Measurements from ENCODE around the gene NT5M. TPM values are rescaled to one million over a fixed set of nuclear protein-coding genes. Genes with fewer than 3 reads are reported as not detected.
"Not testable (repeated sequence)": the region's sequence is repeated elsewhere in the genome, so short reads cannot be mapped to it uniquely, and the experiment has no call there.

NT5M gene
- total RNA-seq, 1 donor from 2014 or later = 1.5 TPM

GRCh38 chr17:17300624-17301568, 2.3 kb upstream of the NT5M start:
- no peaks in the 10 kb centered on the region for H3K27me3 Mint-ChIP-seq (ENCODE audit: low read depth, unreplicated experiment)
- Histone ChIP-seq H3K9ac (ENCODE audit: low read length) (peak overlapping the region; percentile 8), H3K27ac (ENCODE audit: low read depth, low read length) (no peak overlapping the region), H3K79me2 (ENCODE audit: insufficient read depth, low read length) (no peaks in the 10 kb centered on the region), H3K4me2 (ENCODE audit: low read length) (peak overlapping the region; percentile 81), H3K4me3 (ENCODE audit: insufficient read depth, low read depth, low read length) (peak overlapping the region; percentile 39), H3K27me3 (ENCODE audit: insufficient read depth, low read length) (no peaks in the 10 kb centered on the region), H3K36me3 (ENCODE audit: insufficient read depth, low read length) (no peaks in the 10 kb centered on the region), H4K20me1 (ENCODE audit: insufficient read depth, low read length) (no peaks in the 10 kb centered on the region), H3K9me3 (ENCODE audit: insufficient read depth, low read depth, low read length) (no peaks in the 10 kb centered on the region), H2AFZ (ENCODE audit: low read depth, low read length) (peak overlapping the region; percentile 74), H3K4me1 (ENCODE audit: insufficient read depth, low read length) (peaks cover 4% of the 10 kb centered on the region)
- H3K27ac Mint-ChIP-seq (ENCODE audit: unreplicated experiment) = no peak overlapping the region
- peak overlapping the region; percentile 34 for H3K4me3 Mint-ChIP-seq (ENCODE audit: unreplicated experiment)
- H3K9me3 Mint-ChIP-seq (ENCODE audit: unreplicated experiment) = no peaks in the 10 kb centered on the region
- DNase-seq (ENCODE audit: low read depth) (peak; percentile 33), FAIRE-seq (no peak)
- H3K4me1 Mint-ChIP-seq (ENCODE audit: low read depth, unreplicated experiment) = peaks cover 3% of the 10 kb centered on the region
- TF ChIP-seq CTCF (IDR thresholded peaks at IDR 0.05; ENCODE audit: insufficient read depth, low read depth, low read length) (no peak), EZH2 (IDR thresholded peaks at IDR 0.05; ENCODE audit: insufficient read depth, low read length) (no peak)
- H3K36me3 Mint-ChIP-seq (ENCODE audit: low read depth, unreplicated experiment) = peaks cover 2% of the 10 kb centered on the region

GRCh38 chr17:17301659-17302058, 1.5 kb upstream of the NT5M start:
- not testable (repeated sequence) for H3K36me3 Mint-ChIP-seq (ENCODE audit: low read depth, unreplicated experiment); H3K9me3 ChIP-seq (ENCODE audit: insufficient read depth, low read depth, low read length); H3K36me3 ChIP-seq (ENCODE audit: insufficient read depth, low read length); H3K4me1 Mint-ChIP-seq (ENCODE audit: low read depth, unreplicated experiment); H2AFZ ChIP-seq (ENCODE audit: low read depth, low read length); H4K20me1 ChIP-seq (ENCODE audit: insufficient read depth, low read length); H3K27me3 ChIP-seq (ENCODE audit: insufficient read depth, low read length); H3K4me2 ChIP-seq (ENCODE audit: low read length); H3K79me2 ChIP-seq (ENCODE audit: insufficient read depth, low read length); H3K27me3 Mint-ChIP-seq (ENCODE audit: low read depth, unreplicated experiment); H3K9ac ChIP-seq (ENCODE audit: low read length); H3K27ac Mint-ChIP-seq (ENCODE audit: unreplicated experiment); H3K9me3 Mint-ChIP-seq (ENCODE audit: unreplicated experiment); H3K4me3 ChIP-seq (ENCODE audit: insufficient read depth, low read depth, low read length); H3K4me1 ChIP-seq (ENCODE audit: insufficient read depth, low read length); DNase-seq (ENCODE audit: low read depth); FAIRE-seq; H3K27ac ChIP-seq (ENCODE audit: low read depth, low read length); H3K4me3 Mint-ChIP-seq (ENCODE audit: unreplicated experiment)

- peaks cover 3% of the 10 kb centered on the region for H3K4me1 Mint-ChIP-seq (ENCODE audit: low read depth, unreplicated experiment)
These were observed 796 bp downstream of the NT5M start for GRCh38 chr17:17303847-17304490.

More at GRCh38 chr17:17303847-17304490, 796 bp downstream of the NT5M start:
- Histone ChIP-seq H3K36me3 (ENCODE audit: insufficient read depth, low read length) (no peaks in the 10 kb centered on the region), H3K4me3 (ENCODE audit: insufficient read depth, low read depth, low read length) (peak overlapping the region; percentile 49), H4K20me1 (ENCODE audit: insufficient read depth, low read length) (no peaks in the 10 kb centered on the region), H3K4me2 (ENCODE audit: low read length) (peak overlapping the region; percentile 86), H3K79me2 (ENCODE audit: insufficient read depth, low read length) (no peaks in the 10 kb centered on the region), H3K4me1 (ENCODE audit: insufficient read depth, low read length) (peaks cover 4% of the 10 kb centered on the region), H3K9ac (ENCODE audit: low read length) (peak overlapping the region; percentile 60), H3K9me3 (ENCODE audit: insufficient read depth, low read depth, low read length) (no peaks in the 10 kb centered on the region), H3K27ac (ENCODE audit: low read depth, low read length) (no peak overlapping the region), H2AFZ (ENCODE audit: low read depth, low read length) (peak overlapping the region; percentile 73), H3K27me3 (ENCODE audit: insufficient read depth, low read length) (no peaks in the 10 kb centered on the region)
- FAIRE-seq (no peak), DNase-seq (ENCODE audit: low read depth) (no peak)
- Mint-ChIP-seq H3K9me3 (ENCODE audit: unreplicated experiment) (no peaks in the 10 kb centered on the region), H3K4me3 (ENCODE audit: unreplicated experiment) (peak overlapping the region; percentile 80), H3K36me3 (ENCODE audit: low read depth, unreplicated experiment) (peaks cover 2% of the 10 kb centered on the region), H3K27ac (ENCODE audit: unreplicated experiment) (no peak overlapping the region), H3K27me3 (ENCODE audit: low read depth, unreplicated experiment) (no peaks in the 10 kb centered on the region)
- no peak for TF ChIP-seq CTCF (IDR thresholded peaks at IDR 0.05; ENCODE audit: insufficient read depth, low read depth, low read length)
- TF ChIP-seq EZH2 (IDR thresholded peaks at IDR 0.05; ENCODE audit: insufficient read depth, low read length) = no peak

All from astrocyte (in vitro differentiated cells and primary cell).